Measurements from ENCODE around the gene CASR.

DNA sequence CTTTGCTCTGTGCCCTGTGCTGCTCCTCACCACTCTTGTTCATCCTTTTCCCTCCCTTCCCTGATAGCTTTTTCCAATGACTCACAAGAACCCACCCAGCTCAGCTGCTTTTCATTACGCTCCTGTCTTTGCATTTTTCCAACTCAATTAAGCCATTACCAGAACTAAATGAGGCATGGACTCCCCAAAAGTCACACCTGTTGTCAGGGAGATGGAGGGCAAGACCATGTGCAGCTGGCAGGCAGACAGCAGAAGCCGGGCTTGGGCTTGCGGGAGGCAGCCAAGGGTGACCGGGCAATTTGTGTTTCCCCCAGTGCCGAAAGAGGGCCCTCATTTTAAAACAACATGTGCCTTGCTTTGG is 64.3 kb downstream of the CASR start:
- TF ChIP-seq NRF1 (IDR thresholded peaks at IDR 0.05; ENCODE audit: low read depth, low read length) (no peak), EZH2phosphoT487 (IDR thresholded peaks at IDR 0.05; ENCODE audit: borderline replicate concordance, low read depth) (no peak), EP300 (IDR thresholded peaks at IDR 0.05; ENCODE audit: borderline replicate concordance in 1 of 2, low read depth in 1 of 2, low read length in 1 of 2) (no peak)
- TF ChIP-seq, protein P1, sequence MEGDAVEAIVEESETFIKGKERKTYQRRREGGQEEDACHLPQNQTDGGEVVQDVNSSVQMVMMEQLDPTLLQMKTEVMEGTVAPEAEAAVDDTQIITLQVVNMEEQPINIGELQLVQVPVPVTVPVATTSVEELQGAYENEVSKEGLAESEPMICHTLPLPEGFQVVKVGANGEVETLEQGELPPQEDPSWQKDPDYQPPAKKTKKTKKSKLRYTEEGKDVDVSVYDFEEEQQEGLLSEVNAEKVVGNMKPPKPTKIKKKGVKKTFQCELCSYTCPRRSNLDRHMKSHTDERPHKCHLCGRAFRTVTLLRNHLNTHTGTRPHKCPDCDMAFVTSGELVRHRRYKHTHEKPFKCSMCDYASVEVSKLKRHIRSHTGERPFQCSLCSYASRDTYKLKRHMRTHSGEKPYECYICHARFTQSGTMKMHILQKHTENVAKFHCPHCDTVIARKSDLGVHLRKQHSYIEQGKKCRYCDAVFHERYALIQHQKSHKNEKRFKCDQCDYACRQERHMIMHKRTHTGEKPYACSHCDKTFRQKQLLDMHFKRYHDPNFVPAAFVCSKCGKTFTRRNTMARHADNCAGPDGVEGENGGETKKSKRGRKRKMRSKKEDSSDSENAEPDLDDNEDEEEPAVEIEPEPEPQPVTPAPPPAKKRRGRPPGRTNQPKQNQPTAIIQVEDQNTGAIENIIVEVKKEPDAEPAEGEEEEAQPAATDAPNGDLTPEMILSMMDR (IDR thresholded peaks at IDR 0.05), result no peak
- TF ChIP-seq, protein P2, sequence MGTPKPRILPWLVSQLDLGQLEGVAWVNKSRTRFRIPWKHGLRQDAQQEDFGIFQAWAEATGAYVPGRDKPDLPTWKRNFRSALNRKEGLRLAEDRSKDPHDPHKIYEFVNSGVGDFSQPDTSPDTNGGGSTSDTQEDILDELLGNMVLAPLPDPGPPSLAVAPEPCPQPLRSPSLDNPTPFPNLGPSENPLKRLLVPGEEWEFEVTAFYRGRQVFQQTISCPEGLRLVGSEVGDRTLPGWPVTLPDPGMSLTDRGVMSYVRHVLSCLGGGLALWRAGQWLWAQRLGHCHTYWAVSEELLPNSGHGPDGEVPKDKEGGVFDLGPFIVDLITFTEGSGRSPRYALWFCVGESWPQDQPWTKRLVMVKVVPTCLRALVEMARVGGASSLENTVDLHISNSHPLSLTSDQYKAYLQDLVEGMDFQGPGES (IDR thresholded peaks at IDR 0.05; ENCODE audit: low read depth, low read length), result no peak
